Right ventricle myocardium superior (tissue), 1 donor: ENCODE data around the gene NAPB. TPM values are rescaled to one million over a fixed set of nuclear protein-coding genes. Genes with fewer than 3 reads are reported as not detected.

Source experiments
- ATAC-seq: fragments of 200-7000 bp; cut with Tn5 transposase; one replicate; pipeline ENCODE4 v1.9.1; 2020; ENCODE audit warnings: mild to moderate bottlenecking; ENCODE audit not compliant: poor library complexity
- DNase-seq: peaks from one replicate; pipeline ENCODE4 v3.0.0-alpha.2; 2020
- intact Hi-C: fragments of 100-400 bp; cut with DNase I; formaldehyde crosslinking; loops from one replicate; pipeline ENCODE4 v1.11.2; 2022
- total RNA-seq: library from RNA; stranded (reverse); fragmentation: NEBNext Ultra II Directional; extraction: Animal tissue kit (Norgen Biotek cat#: 25700); gene quantifications from one replicate; pipeline ENCODE4 v1.2.1, GENCODE V29; 2021
- donor health status: DM: no; HTN: yes; CAD: no; lungs with severe emphysema.

Gene NAPB
- total RNA-seq, 1 donor from 2014 or later, result 4.2 TPM

- DNase-seq (no peak), ATAC-seq (no peak)
- intact Hi-C loops, result no loop called here
Observed at GRCh38 chr20:23386304-23387117, 34.8 kb downstream of the NAPB start.

GRCh38 chr20:23381876-23382275 is 39.4 kb downstream of the NAPB start:
- no peak for ATAC-seq

GRCh38 chr20:23379772-23380171 is 41.5 kb downstream of the NAPB start:
- intact Hi-C loops, result no loop called here
- DNase-seq (no peak), ATAC-seq (no peak)

More at GRCh38 chr20:23381876-23382275, 39.4 kb downstream of the NAPB start:
- intact Hi-C loops, result no loop called here
- no peak for DNase-seq

GRCh38 chr20:23375827-23376226 is 45.5 kb downstream of the NAPB start:
- intact Hi-C loops, result no loop called here
- no peak for DNase-seq
- no peak for ATAC-seq

- no peak for ATAC-seq
- intact Hi-C loops, result no loop called here
- DNase-seq, result no peak
Observed at GRCh38 chr20:23374441-23374840, 46.8 kb downstream of the NAPB start.

GRCh38 chr20:23371496-23371895 is 49.8 kb downstream of the NAPB start:
- DNase-seq, result no peak
- ATAC-seq, result no peak
- intact Hi-C loops, result no loop called here

GRCh38 chr20:23370873-23371272 is 50.4 kb downstream of the NAPB start:
- DNase-seq, result no peak
- no peak for ATAC-seq
- intact Hi-C loops, result no loop called here

GRCh38 chr20:23370274-23370673 is 51.0 kb downstream of the NAPB start:
- DNase-seq, result no peak
- no peak for ATAC-seq
- intact Hi-C loops, result no loop called here

GRCh38 chr20:23369072-23369823 is 52.0 kb downstream of the NAPB start:
- intact Hi-C loops, result no loop called here
- no peak for DNase-seq
- no peak for ATAC-seq

- no peak for DNase-seq
- intact Hi-C loops, result no loop called here
- ATAC-seq, result no peak
Observed at GRCh38 chr20:23368316-23369071, 52.8 kb downstream of the NAPB start.

GRCh38 chr20:23367770-23368169 is 53.5 kb downstream of the NAPB start:
- no peak for ATAC-seq
- intact Hi-C loops, result no loop called here
- no peak for DNase-seq

GRCh38 chr20:23366384-23366783 is 54.9 kb downstream of the NAPB start:
- DNase-seq (no peak), ATAC-seq (no peak)
- intact Hi-C loops, result no loop called here

- intact Hi-C loops, result no loop called here
- ATAC-seq (no peak), DNase-seq (no peak)
Observed at GRCh38 chr20:23365390-23366165, 55.7 kb downstream of the NAPB start.

GRCh38 chr20:23363257-23363649 is 58.0 kb downstream of the NAPB start:
- DNase-seq (peak; percentile 84), ATAC-seq (peak; percentile 24)

GRCh38 chr20:23362392-23363256 is 58.7 kb downstream of the NAPB start:
- intact Hi-C loops, result loop anchor here (5.0 kb wide), 1 partner anchor 60 kb away; the partner anchor contains the start of gene NAPB
- DNase-seq, result peak; percentile 68
- ATAC-seq, result peak; percentile 4

More at GRCh38 chr20:23363257-23363649, 58.0 kb downstream of the NAPB start:
- intact Hi-C loops, result loop anchor here (5.0 kb wide), 1 partner anchor 59 kb away; the partner anchor contains the start of gene NAPB

- DNase-seq (peak; percentile 99), ATAC-seq (peak; percentile 90)
- intact Hi-C loops, result loop anchor here (5.0 kb wide), 1 partner anchor 61 kb away; the partner anchor contains the start of gene NAPB
Observed at GRCh38 chr20:23361476-23362391, 59.6 kb downstream of the NAPB start, which contains the start of gene GZF1. Gene GZF1, plus strand, starts transcription at chr20:23362182. Its CDS starts 2,202 bp downstream, at chr20:23364384.
